Activated CD8-positive, alpha-beta memory T cell treated with anti-CD3 and anti-CD28 coated beads for 36 hours (primary cell): ENCODE results near the gene FOXL1. TPM values are rescaled to one million over a fixed set of nuclear protein-coding genes. Genes with fewer than 3 reads are reported as not detected.

Experiments
- CTCF ChIA-PET: fragments of 350-600 bp; sonication (Branson Sonifier 250); formaldehyde crosslinking; loops from one replicate; lab custom pipeline; 2021; ENCODE audit warnings: antibody characterized with exemption; lab: Charles Lee
- POLR2A ChIA-PET: fragments of 350-600 bp; sonication (Branson Sonifier 250); formaldehyde crosslinking; loops from one replicate; lab custom pipeline; 2021; ENCODE audit warnings: antibody characterized with exemption; lab: Charles Lee
- total RNA-seq, 2 experiments: library from RNA; stranded (reverse); gene quantifications; one replicate each; pipeline ENCODE4 v1.2.3, GENCODE V29; 2021

FOXL1 gene
- total RNA-seq, 2 experiments from 2014 or later, result not detected

GRCh38 chr16:86546638-86547013, 31.7 kb upstream of the FOXL1 start:
- ChIA-PET POLR2A (no interaction called here), CTCF (no interaction called here)

- POLR2A ChIA-PET, result no interaction called here
- CTCF ChIA-PET, result no interaction called here
These were observed 31.1 kb upstream of the FOXL1 start for GRCh38 chr16:86547286-86547685.

- ChIA-PET CTCF (interaction anchor here (1.3 kb wide), 1 partner anchor 15 kb away, joined by 5 read pairs; no protein-coding TSS in a partner anchor), POLR2A (no interaction called here)
These were observed 29.1 kb upstream of the FOXL1 start for GRCh38 chr16:86549076-86549892.

- ChIA-PET CTCF (interaction anchor here (0.6 to 1.3 kb wide), 2 partner anchors 13 to 15 kb away, joined by 3 to 5 read pairs; no protein-coding TSS in a partner anchor), POLR2A (no interaction called here)
These were observed 28.5 kb upstream of the FOXL1 start for GRCh38 chr16:86549893-86550190.

- ChIA-PET POLR2A (no interaction called here), CTCF (interaction anchor here (0.6 to 1.3 kb wide), 2 partner anchors 12 to 14 kb away, joined by 3 to 5 read pairs; no protein-coding TSS in a partner anchor)
These were observed 28.1 kb upstream of the FOXL1 start for GRCh38 chr16:86550281-86550680.

GRCh38 chr16:86553356-86553755, 25.0 kb upstream of the FOXL1 start:
- ChIA-PET CTCF (no interaction called here), POLR2A (no interaction called here)

- POLR2A ChIA-PET, result interaction anchor here (0.6 kb wide), 1 partner anchor 822 kb away, joined by 3 read pairs; no protein-coding TSS in a partner anchor
- CTCF ChIA-PET, result no interaction called here
These were observed 23.8 kb upstream of the FOXL1 start for GRCh38 chr16:86554599-86554916.

- ChIA-PET POLR2A (interaction anchor here (0.6 to 0.8 kb wide), 2 partner anchors 9 to 822 kb away, joined by 3 read pairs; no protein-coding TSS in a partner anchor), CTCF (no interaction called here)
These were observed 23.2 kb upstream of the FOXL1 start, which contains the start of gene MTHFSD for GRCh38 chr16:86554917-86555703. MTHFSD (minus strand) TSS chr16:86555235; CDS start chr16:86555184, 51 bp downstream.

- CTCF ChIA-PET, result interaction anchor here (1.1 kb wide), 1 partner anchor 9 kb away, joined by 3 read pairs; no protein-coding TSS in a partner anchor
- POLR2A ChIA-PET, result interaction anchor here (0.8 kb wide), 1 partner anchor 9 kb away, joined by 3 read pairs; no protein-coding TSS in a partner anchor
These were observed 22.7 kb upstream of the FOXL1 start for GRCh38 chr16:86555704-86556075.

GRCh38 chr16:86556576-86556975, 21.8 kb upstream of the FOXL1 start:
- ChIA-PET POLR2A (no interaction called here), CTCF (interaction anchor here (0.6 to 1.1 kb wide), 2 partner anchors 8 to 839 kb away, joined by 3 read pairs; no protein-coding TSS in a partner anchor)

GRCh38 chr16:86557587-86557986, 20.8 kb upstream of the FOXL1 start:
- CTCF ChIA-PET, result no interaction called here
- POLR2A ChIA-PET, result no interaction called here

- ChIA-PET POLR2A (no interaction called here), CTCF (no interaction called here)
These were observed 19.8 kb upstream of the FOXL1 start for GRCh38 chr16:86558355-86559193.

GRCh38 chr16:86559802-86560305, 18.5 kb upstream of the FOXL1 start:
- ChIA-PET POLR2A (no interaction called here), CTCF (no interaction called here)

GRCh38 chr16:86562356-86562755, 16.0 kb upstream of the FOXL1 start:
- CTCF ChIA-PET, result interaction anchor here (0.6 to 0.7 kb wide), 3 partner anchors 12 to 1696 kb away, joined by 3 read pairs; no protein-coding TSS in a partner anchor

GRCh38 chr16:86563469-86564345, 14.6 kb upstream of the FOXL1 start:
- CTCF ChIA-PET, result interaction anchor here (0.7 to 1.6 kb wide), 11 partner anchors 8 to 715 kb away, joined by 3 to 5 read pairs (median 4); no protein-coding TSS in a partner anchor
- POLR2A ChIA-PET, result interaction anchor here (0.8 kb wide), 1 partner anchor 8 kb away, joined by 3 read pairs; no protein-coding TSS in a partner anchor

More at GRCh38 chr16:86562356-86562755, 16.0 kb upstream of the FOXL1 start:
- POLR2A ChIA-PET, result no interaction called here

GRCh38 chr16:86565181-86565631, 13.1 kb upstream of the FOXL1 start:
- ChIA-PET CTCF (interaction anchor here (1.2 to 1.6 kb wide), 4 partner anchors 10 to 512 kb away, joined by 5 read pairs; no protein-coding TSS in a partner anchor), POLR2A (interaction anchor here (0.5 kb wide), 1 partner anchor 130 kb away, joined by 12 read pairs; no protein-coding TSS in a partner anchor)

- CTCF ChIA-PET, result no interaction called here
- POLR2A ChIA-PET, result no interaction called here
These were observed 12.5 kb upstream of the FOXL1 start for GRCh38 chr16:86565644-86566511.
